ENCODE data around the gene FGFBP1.

DNA sequence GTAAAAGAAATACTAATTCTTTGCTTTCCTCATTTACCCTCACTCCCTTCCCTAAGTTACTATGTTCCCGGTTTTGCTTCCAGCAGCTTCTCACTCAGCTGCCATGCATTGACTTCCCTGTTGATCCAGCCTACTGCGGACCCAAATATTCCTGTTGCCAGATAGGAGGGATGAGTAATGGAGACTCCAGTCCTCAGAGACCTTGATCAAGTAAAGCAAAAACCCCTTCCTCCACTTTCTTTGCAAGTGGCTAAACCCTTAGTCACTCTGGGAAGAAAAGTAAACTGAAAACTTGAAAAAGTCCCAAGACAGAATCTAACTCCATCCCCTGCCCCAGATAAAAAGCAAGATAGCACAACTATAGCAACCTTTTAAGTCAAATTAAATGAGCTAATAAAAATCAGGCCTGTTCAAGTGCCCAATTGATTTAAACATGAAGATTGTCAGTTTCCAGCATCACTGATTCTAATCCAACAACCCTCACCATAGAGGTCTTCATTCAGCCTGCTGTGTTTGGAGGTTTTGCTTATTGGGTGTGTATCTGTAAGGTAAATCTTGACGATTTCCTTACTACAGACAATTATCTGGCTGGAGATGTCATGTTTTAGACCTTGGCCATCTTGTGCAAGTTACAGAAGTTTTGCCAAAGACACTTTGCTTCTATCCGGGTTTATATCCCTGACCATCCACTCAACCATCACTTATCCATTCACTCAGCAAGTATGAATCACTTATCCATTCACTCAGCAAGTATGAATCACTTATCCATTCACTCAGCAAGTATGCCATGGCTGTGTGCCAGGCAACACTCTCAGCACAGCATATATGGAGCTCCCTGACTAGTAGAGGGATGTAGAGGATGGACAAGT lies 17.6 kb downstream of the FGFBP1 start:
- TF ChIP-seq, protein P1, sequence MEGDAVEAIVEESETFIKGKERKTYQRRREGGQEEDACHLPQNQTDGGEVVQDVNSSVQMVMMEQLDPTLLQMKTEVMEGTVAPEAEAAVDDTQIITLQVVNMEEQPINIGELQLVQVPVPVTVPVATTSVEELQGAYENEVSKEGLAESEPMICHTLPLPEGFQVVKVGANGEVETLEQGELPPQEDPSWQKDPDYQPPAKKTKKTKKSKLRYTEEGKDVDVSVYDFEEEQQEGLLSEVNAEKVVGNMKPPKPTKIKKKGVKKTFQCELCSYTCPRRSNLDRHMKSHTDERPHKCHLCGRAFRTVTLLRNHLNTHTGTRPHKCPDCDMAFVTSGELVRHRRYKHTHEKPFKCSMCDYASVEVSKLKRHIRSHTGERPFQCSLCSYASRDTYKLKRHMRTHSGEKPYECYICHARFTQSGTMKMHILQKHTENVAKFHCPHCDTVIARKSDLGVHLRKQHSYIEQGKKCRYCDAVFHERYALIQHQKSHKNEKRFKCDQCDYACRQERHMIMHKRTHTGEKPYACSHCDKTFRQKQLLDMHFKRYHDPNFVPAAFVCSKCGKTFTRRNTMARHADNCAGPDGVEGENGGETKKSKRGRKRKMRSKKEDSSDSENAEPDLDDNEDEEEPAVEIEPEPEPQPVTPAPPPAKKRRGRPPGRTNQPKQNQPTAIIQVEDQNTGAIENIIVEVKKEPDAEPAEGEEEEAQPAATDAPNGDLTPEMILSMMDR (conservative IDR thresholded peaks at IDR 0.05) = no peak
- no peak for TF ChIP-seq EZH2 (IDR thresholded peaks at IDR 0.05; ENCODE audit: low read depth)
